GM18870 (cell line): Measurements from ENCODE around the gene KCNK18.

Source experiments
- ATAC-seq: cut with Tn5 transposase; IDR thresholded peaks from one replicate; pipeline ENCODE4 v1.9.1; 2021; ENCODE audit warnings: moderate library complexity; ENCODE audit not compliant: unreplicated experiment

The KCNK18 gene

DNA sequence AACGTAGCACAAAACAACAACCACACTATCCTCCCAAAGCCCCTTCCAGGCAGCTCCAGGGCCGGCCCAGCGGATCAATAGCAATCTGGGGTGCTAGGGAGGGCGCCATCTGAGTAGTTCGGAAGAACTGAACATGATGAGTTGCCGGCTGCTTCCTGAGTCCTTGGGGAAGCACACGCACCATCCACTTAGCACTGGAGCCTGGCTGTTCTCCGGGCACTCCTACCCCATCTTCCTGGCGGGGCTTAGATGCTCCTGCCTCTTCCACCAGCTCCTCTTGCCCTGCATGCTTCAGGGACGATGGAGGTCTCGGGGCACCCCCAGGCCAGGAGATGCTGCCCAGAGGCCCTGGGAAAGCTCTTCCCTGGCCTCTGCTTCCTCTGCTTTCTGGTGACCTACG, at the start of gene KCNK18:
Gene KCNK18 (plus strand): TSS at position 301 of the 400 bp plus-strand sequence. CDS start 0 bp downstream, at position 301.
- ATAC-seq: no peak

DNA sequence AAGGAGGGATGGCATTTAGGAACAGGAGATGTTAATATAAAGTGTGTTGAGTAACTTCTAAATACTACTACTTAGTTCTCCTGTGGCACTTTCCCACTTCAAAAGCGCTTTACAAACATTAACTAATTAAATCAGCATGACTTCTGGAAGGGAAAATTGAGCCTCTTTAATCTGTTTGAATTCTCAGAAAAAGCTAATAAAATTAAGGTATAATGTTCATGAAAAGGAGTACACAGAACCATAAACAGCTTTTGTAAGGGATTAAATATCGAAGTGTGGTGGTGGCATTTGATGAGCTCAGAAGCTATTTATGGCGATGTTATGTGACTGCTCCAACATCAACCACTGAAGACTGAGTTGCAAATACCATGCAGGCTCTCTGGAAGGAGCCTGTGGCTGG, 49.0 kb upstream of the KCNK18 start:
- ATAC-seq: no peak

DNA sequence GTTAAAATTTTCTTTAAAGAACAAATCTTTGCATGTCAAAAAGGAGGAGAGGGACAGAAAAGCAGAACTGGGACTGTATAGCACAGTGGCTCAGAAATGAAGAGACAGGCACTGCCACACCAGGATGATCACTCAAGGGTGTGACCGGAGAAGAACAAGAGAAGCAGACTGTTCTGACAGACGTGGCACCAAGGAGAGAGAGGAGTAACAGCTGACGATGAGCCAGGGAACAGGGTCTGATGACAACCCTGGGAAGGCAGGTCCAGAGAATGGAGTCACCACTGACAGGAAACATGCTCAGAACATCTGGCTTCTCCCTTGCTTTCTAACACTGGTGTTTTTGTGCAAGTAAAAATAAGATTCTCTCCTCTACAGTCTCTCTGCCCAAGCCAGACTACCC, 44.6 kb upstream of the KCNK18 start:
- ATAC-seq: no peak

DNA sequence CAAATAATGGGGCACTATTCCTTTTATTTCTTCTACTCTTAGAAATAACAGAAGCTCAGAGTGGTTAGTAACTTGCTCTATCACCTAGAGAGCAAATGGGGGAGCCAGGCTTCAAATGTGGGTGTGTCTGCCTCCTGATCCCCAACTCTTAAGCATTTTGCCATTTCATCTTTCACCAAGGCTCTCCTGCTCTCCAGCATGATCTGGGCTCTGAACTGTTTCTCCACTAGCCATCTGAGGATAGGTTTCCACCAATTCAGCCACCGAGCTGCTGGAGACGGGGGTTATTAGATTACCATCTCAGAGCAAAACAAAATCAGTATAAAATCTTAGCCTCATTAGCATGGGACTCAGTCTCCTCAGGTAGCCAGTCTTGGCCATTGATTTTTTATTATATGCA, 39.0 kb upstream of the KCNK18 start:
- ATAC-seq: no peak

DNA sequence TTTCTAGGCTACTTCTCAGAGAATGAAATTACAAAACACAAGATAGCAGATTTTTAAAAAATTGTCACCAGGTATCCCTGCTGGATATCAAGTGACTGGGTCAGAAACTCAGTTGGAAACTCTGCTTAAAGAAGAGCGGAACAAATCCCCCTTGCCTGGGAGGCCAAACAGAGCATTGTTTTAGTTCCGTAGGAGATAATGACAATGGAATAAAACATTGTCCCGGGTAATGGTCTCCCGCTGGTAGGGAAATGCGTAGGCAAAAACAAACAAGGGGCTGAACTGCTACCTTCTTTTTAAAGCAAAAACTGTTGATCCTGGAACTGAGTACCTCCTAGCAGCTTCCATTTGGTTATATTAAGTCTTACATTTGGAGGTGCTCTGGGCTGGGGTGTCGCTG, 37.9 kb upstream of the KCNK18 start:
- ATAC-seq: no peak

DNA sequence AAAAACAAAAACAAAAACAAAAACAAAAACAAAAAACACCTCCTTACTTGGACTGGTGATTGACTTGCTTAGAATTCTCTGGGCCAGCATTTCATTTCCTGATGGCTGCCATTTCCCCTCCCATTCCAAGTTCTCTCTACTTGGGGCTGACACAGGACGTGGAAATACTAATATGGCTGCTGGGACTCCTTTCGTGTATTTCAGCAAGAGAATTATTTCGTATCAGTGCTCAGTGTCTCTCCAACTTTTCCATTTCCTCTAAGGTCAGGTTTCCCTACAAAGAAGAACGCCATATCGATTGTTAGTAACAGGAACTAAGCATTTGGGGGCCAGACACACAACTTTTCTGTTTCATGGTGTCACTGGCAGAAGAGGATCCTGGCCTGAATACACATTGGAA, 36.7 kb upstream of the KCNK18 start:
- no peak for ATAC-seq

DNA sequence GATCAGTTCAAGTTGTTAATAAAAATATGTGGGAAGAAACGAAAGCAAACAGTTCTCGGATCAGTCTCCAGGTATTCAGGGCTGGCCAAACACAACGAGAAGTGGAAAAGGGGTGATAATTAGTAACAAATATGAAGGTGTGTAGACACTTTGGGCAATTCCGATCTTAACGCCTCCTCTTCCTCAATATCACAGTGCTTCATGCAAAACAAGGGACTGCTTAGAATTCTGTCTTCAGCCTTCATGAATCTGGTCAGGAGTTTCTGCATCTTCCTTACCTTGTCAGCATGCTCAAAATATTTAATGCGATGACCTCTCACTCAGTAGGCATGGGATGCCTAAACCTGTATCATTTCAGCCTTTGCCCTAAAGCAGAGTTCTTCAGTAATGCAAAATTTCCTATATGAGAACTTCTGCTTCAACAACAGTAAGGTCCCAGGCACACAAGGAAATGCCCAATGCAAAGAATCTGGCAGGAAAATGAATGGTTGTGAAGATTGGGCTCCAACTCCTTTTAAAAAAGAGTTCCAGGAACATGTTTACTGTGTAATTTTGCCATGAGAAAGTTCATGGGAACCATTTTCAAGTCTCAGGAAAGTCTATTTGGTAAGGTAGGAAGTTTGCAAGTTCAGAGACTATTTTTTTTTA, 35.8 kb upstream of the KCNK18 start:
- ATAC-seq: no peak

DNA sequence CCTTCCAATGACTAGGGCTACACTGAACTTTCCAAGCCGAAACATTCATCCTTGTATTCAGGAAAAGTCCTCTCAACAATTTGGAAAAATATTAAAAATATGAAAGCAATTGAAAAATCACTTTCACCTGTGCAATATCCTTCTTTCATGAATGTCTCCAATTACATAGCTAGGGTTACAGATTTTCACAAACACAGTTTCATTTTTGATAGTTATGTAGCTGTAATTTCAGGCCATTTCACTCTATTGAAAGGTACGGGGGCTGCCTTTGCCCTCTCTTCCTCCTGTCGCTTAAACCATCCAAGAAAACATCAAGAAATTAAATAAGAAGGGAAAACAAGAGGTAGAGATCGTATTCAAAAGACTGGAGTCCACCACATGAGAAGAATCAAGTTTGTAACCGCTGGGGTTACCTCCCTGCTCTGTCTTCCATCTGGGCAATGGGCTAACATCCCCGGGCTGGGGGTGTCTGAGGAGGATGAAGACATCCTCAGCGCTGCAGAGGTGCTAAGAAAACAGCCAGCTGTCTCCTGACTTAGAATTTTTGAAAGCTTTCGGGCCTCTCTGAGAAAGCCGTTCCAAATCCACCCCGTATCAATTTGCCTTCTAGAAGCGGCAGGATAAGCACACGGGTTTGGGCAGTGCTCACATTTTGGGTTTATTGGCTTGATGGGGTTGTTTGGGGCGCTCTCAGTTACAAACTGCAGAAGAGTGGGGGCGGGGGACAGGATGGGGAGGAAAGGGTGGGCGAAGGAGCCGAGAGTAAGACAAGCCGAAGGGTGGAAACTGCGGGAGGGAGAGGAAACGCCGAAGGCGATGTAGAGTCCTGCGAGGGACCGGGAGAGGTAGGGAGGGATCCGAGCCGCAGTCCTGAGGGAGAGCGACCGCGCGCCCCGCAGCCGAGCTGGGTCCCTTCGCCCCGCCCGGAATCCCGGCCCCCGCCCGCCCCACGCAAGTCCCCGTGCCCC, 34.9 kb upstream of the KCNK18 start:
- no peak for ATAC-seq

DNA sequence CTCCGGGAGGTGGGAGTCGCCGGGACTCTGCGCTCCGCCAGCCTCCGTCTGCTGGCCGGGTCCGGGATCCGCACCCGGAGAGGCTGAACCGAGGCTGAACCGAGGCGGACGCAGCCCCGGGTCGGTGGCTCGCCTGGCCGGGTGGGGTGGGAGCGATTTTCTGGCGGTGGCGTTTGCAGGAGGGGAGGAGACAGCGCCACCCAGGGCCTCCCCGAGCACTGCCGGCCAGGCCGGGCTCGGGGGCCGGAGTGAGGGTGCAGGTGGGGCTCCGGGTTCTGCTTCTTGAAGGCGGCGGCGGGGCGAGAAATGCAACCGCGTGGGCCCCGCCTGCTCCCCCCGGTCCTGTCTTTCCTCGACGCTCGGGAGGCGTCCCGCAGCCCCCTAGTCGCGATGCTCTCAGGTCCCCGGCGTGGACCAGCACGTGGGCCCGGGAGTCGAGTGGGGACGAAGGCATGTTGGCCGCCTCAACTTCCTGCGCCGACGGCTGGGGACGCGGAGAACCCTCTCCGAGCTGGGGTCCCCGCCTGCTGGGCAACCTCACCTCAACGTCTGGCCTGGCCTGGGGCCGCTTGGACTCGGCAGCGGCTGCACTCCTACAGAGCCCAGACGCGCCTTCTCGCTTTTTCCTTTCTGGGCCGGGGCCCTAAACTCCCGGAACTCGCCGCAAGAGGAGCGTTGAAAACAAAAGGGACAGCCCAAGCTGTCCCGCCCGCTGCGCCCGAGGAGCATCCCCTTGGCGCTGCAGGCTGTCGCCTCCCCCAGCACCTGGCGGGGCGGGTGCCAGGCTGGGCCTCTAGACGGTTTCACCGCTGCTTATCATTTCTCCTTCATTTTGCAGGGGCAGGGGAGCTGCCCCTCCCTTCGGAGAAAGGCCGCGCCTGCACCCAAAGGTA, 34.0 kb upstream of the KCNK18 start:
- no peak for ATAC-seq

DNA sequence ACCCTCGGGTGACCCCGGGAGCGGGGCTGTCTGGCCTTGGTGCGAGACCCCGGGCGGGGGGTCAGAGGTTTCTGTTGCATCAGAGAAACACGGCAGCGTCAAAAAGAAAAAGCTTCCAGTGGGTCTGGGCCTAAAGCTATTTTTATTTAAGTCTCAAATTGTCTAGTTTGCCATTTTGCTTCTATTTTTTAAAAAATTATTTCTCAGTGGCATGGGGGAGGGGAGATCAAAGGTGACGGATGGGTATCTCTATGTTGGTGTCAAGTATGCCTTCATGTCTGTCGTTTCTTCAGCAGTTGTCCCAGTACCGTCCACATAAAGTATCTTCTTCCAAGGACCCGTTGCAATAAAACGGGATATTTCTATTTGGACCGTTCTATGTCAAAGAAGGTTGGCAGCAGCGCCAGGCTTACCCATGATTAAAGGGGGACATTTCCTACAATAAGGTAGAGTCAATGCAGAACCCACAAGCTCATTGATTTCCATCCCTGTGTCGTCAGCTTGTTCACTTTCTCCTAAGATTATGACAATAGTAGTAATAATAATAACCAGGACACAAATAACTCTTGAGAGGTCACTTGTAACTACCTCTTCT, 33.2 kb upstream of the KCNK18 start:
- no peak for ATAC-seq

DNA sequence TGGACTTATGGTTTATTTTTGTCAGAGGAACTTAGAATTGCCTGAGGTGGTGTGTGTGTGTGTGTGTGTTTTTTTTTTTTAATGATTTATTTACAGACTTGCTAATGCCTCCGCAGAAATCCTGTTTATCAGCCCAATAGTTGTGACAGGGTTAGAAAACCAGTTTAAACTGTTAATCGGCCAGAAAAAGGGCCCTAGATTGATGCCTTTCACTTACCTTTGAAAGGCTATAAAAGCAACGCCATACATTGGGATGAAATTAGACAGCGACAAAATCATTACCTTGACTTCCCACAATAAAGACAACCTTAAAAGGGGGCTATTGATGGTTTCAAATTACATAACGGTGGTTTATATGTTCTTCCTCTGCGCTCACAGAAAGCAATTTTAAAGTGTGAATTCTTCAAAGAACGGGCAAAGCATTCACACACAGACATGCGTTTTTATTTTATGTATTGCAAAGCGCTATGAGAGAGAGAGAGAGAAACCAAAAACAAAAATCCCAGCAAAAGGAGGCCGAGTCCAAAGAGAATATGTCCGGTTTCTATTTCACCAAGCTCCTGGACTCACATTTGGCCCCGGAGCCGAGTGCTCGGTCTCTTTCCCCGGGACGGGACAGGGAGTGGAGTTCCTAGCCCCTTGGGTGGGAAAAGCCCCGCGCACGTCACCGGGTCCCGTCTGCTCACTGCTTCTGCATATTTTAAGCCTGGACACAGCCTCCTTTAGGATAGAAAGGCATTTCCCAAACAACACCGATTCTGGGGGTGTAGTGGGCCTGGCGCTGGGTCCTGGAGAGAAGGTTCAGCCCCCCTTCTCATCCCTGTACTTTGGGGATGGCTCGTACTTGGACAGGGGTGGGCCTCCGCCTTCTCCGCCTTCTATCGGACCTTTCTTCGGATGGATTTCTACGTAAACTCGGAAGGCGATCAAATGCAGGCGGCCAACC, 32.4 kb upstream of the KCNK18 start:
- no peak for ATAC-seq

DNA sequence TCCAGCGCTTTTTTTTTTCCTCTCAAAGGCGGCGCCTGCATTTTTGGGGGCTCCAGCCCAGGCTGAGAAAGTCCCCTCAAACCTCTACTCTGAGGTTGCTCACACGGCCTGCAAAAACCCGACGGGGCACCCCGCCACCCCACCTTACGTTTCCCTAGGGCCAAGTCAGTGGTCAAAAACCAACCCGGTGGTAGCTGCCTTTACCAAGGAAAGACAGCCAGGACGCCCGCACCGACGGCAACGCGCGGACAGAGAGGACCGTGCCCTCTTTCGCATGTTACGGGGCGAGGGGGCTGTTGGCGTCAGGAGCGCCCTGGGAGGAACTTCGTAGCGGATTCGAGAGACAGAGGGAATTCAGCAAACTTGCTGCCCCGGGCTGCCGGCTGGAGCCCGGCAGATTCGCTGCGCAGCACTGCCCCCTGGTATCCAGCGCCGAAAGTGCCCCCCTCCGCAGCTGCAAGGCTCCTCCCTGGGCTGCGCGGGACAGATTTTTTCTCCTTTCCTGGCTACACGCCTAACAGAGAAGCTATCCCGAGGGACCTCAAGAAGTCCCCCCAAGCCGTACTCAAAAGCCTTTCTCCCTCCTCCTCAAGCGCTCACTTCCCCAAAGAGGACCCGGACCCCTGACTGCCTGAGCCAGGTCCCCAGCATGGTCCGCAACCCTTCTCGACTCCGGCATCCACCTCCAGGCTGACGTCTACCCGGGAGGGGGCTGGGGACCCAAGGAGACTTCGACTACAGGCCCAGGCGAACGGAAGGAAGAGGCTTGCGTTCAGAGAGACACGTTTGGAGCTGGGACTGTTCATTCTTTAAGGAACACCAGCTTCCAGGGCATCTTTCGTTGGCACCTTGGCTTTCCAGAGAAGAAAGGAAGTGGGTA, 31.5 kb upstream of the KCNK18 start:
- no peak for ATAC-seq

DNA sequence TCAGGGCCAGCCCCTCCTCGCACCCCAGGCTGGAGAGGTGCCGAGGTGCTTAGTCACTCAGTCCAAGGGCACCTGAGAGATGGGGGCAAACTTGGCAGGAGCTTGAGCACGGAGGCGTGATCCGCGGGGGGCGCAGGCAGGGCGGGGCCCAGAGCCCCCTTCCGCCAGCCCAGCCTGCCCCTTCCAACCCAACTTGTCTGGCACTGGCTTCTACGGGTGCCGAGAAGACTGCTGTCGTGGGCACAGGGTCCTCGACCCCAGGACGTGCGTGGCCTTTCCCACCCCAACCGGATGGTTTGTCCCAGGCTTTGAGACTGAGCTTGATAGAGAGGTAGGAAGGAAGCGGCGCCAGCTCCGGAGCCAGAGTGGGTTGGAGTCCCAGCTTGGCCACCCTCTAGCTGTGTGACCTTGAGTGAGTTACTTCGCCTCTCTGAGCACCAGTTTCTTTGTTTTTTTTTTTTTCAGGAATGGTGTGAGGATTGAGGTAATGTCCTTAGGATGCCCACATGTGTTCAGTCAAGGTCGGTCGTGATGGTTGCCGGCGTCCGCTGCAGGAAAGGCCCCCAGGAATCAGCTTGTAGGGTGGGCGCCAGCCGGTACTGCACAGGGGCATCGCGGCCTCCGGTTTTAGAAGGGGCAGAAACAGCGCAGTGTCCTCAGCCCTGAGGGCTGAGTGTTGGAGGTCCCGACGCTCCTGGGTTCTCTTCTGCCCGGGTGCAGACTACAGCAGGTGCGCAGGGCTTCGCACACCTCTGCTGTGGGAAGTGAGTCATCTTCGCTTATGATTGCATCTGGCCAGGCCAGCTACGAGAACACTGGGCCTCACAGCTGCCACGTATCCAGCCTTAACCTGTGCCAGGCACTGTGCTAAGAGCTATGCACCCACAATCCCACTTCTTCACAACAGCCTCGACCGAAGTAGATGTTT, 30.6 kb upstream of the KCNK18 start:
- ATAC-seq: no peak

DNA sequence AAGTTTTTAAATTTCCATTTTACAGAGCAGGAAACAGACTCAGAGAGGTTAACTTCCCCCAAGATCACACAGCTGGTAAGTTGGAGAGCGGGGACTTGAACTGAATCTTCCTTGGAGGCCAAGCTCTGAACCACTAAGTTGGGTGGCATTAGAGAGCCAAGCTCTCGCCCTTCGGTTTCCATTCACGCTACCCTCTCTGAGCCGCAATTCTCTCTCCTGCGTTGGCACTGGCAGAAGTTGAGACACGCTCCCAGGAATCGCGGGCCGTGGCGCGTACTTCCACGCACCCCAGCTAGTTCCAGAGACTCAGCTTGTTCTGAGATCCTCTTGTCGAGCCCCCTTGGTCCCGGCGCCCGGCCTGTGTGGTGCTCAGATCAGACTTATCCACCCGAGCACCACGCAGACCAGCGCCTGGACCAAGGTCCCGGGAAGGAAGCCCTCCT, 29.9 kb upstream of the KCNK18 start:
- ATAC-seq: no peak

DNA sequence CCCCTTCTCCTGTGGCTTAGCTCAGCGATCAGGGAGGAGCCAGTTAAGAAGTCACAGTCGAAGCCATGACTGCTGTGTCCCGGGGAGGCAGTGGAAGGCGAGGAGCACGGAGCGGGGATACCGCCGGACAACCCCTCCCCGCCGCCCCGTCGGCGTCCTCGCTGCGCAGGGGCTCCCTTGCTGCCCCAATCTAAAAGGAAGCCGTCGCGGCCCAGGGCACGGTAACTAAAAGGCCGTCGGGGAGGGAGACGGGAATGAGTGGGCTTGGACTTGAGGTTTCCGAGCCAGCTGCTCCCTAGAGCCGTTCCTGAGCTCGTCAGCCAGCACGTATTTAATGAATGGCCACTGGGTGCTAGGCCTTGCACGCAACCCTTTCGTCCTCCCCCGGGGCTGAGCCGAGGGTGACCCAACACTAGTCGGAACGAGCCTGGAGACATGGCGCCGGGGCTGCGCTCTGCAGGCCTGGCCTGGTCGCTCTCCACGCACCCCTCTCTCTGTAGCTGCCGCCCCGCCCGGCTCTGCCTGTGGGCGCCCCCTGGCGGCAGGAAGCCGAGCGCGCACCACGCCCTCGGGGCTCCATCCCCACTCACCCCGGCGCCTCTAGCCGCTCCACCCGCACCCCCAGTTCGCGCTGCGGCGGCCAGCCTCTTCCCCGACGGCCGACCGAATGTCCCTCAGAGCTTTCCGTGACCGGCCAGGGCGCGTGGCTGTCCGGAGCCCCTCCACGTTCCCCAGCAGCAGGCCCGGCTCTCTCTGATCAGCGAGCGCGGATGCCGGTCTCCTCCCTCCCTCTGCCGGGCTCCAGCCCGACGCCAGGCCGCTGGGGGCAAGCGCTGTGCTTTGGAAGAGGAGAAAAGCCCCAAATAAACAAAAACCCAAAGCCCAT, 29.3 kb upstream of the KCNK18 start:
- peak; percentile 64 for ATAC-seq

DNA sequence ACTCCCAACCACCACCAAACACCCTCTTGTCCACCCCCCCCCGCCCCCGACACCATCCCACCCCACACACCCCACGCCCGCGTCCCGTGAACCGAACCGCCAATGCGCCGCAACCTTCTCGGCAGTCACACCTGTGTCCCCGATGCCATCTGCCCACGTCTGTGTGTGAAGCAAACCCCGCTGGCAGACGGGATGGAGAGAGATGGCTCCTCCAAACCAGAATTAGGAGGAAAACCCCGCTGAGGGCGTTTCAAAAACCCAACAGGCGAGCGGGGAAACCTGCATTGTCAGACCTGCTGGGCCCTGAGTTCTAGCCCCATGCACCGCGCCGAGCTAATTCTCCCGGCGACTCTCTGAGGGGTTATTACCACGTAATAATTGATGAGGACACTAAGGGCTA, 28.6 kb upstream of the KCNK18 start:
- no peak for ATAC-seq

DNA sequence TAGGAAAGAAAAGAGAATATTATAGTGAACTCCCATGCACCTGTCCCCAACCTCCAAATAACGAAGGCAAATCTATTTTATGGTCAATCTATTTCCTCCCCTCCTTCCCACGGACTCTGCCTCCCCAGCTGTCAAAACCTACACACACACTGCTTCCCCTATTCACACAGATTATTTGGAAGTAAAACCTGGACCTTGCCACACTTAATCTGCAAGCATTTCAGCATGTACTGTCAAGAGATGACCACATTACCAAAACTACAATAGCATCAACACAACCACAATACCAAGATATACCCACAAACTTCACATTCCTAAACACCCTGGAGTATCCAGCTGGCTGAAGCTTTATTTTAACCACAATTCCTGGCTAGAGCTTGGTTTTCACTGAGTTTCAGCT, 27.8 kb upstream of the KCNK18 start:
- no peak for ATAC-seq
